Ovary (tissue), 3 donors: ENCODE results near the gene MYBPC1.

Source experiments
- CTCF ChIP-seq, 3 donors: fragments of 450-650 bp in 2 of 3; fragments of 200-600 bp in 1 of 3; IDR thresholded peaks; one replicate each; pipeline versions ENCODE4 v1.5.1 to v1.8.0; 2016 to 2022; ENCODE audit warnings: antibody characterized with exemption in 3 of 3, mild to moderate bottlenecking in 1 of 3
- POLR2A ChIP-seq: fragments of 450-650 bp; IDR thresholded peaks from one replicate; pipeline ENCODE4 v1.6.1; 2017; ENCODE audit warnings: antibody characterized with exemption, mild to moderate bottlenecking, moderate library complexity
- donor health status: DM: no; HTN: no; CAD: no.

DNA sequence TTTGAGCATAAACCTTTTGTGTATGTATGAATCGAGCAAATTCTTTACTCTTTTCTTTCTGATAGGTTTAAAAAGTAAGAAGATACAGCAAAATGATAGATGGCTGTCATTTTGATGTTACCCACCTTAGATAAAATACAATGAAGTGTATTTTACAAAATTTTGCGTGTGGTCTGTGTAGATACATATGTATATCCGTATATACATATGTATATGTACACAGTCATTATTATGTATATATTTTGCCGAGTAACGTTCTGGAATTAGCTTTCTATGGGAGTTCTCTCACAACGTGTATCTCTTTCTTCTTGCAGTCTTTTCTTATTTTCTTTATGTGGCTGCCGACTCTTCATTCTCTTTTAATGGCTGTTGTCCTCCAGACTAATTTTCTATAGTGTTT lies 70.2 kb downstream of the MYBPC1 start:
- TF ChIP-seq CTCF (IDR thresholded peaks at IDR 0.05) (no peak), POLR2A (no peak)
